Fibroblast of skin of right biceps (primary cell): ENCODE data around the gene TFDP2.
A peak's percentile ranks its signal among the peaks of the same experiment; 100 is the strongest.
"Not testable (repeated sequence)": the region's sequence is repeated elsewhere in the genome, so short reads cannot be mapped to it uniquely, and the experiment has no call there.

Experiments used
- DNase-seq: peaks from one replicate; pipeline ENCODE4 v3.0.0-alpha.2; 2013

The TFDP2 gene

GRCh38 chr3:142013326-142013980, 135.9 kb downstream of the TFDP2 start:
- DNase-seq: peak; percentile 45

DNA sequence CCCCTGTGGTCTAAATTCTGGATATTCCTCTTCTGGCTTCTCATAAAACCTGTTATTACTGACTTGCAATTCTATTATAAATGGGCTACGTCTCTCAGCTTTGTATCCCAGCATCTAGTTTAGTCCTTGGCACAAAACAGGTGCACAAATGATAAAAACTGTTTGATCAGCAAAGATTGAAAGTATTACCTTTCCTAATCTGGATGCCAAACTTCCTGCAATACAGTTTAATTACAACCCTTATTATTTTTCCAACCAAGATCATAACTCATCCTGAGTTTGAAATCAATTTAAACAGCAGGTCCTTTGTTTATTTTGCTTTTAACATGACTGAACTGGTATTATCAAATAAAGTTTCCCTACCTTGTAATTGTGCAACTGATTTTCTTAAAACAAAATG, 140.3 kb downstream of the TFDP2 start:
- DNase-seq: no peak

DNA sequence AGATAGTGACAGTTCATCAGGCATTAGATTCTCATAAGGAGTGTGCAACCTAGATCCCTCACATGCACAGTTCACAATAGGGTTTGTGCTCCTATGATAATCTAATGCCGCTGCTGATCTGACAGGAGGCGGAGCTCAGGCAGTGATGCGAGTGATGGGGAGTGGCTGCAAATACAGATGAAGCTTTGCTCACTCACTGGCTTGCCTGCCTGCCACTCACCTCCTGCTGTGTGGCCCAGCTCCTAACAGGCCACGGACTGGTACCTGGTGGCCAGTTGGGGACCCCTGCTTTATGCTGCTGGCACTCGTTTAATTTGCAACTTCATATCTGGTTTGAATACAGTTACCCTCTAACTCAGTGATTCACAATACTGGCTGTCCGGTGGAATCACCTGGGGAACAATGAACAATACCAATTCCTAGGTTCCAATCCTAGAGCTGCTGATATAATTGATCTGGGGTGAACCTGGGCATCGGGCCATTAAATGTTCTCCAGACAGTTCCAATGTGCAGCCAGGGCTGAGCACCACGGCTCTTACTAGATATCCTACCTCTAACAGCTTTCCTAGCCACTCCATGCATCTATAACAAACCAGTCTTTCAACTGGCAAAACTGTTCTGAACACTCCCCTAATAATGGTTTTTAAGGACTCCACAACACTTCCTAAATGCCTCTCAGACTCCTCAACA, 141.5 kb downstream of the TFDP2 start:
- no peak for DNase-seq

- DNase-seq: not testable (repeated sequence)
These were observed 144.4 kb downstream of the TFDP2 start for GRCh38 chr3:142004957-142005356.

DNA sequence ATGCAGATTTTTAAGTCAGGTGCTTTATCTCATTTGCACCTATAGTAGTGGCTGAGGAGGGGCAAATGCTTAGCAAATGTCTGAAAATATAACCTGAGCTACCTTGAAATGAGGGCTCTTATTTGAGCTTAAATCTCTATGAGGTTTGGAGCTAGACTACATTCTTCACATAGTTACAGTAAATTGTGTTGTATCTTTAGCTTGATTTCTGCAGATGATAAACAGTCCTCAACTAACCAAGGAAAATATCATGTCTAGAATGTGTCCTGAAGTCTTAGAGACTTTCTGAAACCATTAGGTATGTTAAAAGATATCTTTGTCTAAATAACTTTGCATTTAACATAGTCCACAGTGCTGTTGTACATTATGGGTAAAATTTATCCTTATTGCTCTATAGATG, 145.3 kb downstream of the TFDP2 start:
- DNase-seq: no peak

- no peak for DNase-seq
These were observed 146.1 kb downstream of the TFDP2 start for GRCh38 chr3:142003291-142003690.

GRCh38 chr3:142000325-142000870, 148.9 kb downstream of the TFDP2 start:
- DNase-seq: peak; percentile 31

- DNase-seq: peak; percentile 30
These were observed 150.6 kb downstream of the TFDP2 start for GRCh38 chr3:141998669-141999290.

GRCh38 chr3:141996437-141996836, 152.9 kb downstream of the TFDP2 start:
- DNase-seq: no peak

DNA sequence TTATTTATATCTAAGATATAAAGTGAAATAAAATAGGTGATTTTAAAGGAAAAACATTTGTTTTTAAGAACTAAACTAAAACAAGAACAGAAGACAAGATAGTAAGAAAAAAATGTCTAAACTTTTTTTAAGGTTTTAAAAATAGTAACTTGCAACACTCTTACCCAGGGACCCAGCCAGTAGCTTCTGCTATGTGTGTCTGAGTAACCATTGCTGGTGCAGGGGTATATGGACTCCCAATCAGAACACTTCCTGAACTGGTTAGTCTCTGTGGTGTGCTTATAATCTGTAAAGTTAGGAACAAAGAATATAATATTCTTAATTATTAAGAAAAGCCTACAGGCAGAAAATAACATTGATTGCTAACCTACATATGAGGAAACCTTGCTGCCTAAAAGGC, 154.5 kb downstream of the TFDP2 start:
- no peak for DNase-seq

GRCh38 chr3:141992512-141992911, 156.8 kb downstream of the TFDP2 start:
- DNase-seq: no peak

DNA sequence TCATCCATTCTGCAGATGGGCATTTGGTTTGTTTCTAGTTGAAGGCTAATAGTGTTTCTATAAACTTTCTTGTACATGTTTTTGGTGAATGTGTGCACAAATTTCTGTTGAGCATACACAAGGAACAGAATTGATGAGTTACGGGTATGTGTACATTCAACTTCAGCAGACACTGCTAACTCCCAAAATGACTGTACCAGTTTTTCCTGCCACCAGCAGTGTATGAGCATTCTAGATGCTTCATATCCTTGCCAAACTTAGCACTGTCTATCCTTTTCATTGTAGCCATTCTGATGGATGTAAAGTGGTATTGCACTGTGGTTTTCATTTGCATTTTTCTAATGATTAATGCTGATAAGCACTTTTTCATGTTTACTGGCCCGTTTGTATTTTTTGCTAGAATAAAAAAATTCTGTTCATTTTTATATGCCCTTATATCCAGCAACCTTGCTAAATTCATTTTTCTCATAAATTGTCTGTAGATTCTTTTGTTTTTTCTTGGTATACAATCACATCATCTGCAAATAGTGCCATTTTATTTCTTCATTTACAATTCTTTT, 162.7 kb downstream of the TFDP2 start:
- no peak for DNase-seq

DNA sequence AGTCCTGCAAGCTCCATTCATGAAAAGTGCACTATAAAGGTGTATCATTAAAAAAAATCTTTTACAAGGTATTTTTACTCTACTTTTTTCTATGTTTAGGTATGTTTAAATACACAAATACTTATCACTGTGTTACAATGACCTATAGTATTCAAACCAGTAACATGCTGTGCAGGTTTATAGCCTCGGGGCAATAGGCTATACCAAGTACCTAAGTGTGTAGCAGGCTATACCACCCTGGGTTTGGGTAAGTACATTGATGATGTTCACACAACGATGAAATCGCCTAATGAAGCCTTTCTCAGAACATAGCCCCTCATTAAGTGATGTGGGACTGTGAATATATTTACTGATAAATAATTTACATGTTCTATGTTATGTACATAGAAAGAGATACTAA, 168.3 kb downstream of the TFDP2 start:
- no peak for DNase-seq

- peak; percentile 68 for DNase-seq
These were observed 170.2 kb downstream of the TFDP2 start for GRCh38 chr3:141979050-141979671.

DNA sequence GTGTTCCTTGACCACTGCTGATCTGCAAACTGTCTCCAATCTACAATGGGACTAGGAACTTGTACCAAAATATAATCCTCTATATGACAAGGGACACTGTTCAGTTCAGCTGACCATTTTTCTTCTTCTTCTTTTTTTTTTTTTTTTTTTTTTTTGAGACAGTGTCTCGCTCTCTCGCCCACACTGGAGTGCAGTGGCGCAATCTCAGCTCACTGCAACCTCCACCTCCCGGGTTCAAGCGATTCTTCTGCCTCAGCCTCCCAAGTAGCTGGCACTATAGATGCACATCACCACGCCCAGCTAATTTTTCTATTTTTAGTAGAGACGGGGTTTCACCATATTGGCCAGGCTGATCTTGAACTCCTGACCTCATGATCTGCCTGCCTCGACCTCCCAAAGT, 174.6 kb downstream of the TFDP2 start:
- not testable (repeated sequence) for DNase-seq

- peak; percentile 38 for DNase-seq
These were observed 176.9 kb downstream of the TFDP2 start for GRCh38 chr3:141972399-141972798.

- no peak for DNase-seq
These were observed 177.8 kb downstream of the TFDP2 start for GRCh38 chr3:141971571-141971970.

- no peak for DNase-seq
These were observed 179.6 kb downstream of the TFDP2 start for GRCh38 chr3:141969711-141970110.

GRCh38 chr3:141965471-141965870, 183.9 kb downstream of the TFDP2 start:
- DNase-seq: no peak

DNA sequence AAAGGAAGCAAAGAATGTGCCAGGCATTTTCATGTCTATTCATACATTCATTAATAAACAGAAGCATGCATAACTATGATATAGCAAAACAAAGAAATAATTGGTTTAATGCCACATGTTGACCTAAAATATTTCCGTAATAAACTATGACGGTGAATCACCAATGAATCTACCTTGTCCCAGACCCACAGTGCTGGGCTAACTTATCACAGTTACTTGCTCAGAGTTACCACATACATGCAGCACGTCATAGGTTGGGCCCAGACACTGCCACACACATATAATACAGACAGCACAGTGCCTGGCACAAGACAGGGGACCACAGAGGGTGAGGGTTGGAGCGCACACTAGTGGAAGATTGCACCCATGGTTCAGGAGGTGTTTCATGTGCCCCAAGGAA, 186.0 kb downstream of the TFDP2 start:
- peak; percentile 10 for DNase-seq

GRCh38 chr3:141960731-141961130, 188.6 kb downstream of the TFDP2 start:
- peak; percentile 91 for DNase-seq

DNA sequence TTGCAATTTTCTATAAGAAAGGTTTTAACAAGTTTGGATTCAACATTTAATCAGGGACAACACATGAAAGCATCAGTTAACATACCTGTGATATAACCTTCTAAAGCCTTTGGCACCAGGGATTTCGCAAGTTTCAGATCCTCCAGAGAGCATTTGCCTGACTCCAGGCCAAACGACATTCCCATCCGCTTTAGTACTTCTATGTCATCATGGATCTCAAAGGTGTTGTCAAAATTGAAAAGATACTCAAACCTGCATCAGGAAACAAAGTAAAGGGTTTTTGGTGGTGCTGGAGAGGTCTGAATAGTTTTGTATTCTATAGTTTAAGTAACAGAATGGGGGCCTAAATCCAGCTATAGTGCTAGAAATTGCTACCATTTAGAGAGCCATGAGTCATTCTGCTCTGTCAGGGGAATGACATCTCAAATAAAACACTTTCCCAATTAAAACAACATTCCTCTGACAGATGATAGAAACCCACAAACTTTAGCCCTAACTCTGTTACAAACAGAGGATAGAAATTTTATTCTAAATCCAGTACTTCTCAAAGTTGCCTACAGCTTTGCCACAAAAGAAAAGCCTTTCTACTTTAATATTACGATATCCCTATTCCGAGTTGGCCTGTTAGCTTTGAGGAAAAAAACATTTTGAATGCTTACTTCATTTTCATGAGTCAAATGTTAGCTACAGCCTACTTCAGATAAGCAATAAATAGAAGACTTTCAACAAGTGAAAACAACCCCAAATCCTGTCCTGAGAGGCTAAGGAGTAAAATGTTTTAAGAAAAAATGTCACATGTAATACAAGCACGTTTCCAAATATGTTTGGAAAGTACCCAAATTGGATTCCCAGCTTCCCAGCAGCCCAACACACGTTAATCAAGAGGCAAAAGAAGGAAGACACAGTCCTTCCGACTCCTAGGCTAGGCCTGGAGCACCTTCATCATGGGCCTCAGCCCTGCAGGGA, 189.5 kb downstream of the TFDP2 start:
- DNase-seq: peak; percentile 90
